ENCODE data around the gene MORN3.
"Not testable (repeated sequence)": the region's sequence is repeated elsewhere in the genome, so short reads cannot be mapped to it uniquely, and the experiment has no call there.

The MORN3 gene

DNA sequence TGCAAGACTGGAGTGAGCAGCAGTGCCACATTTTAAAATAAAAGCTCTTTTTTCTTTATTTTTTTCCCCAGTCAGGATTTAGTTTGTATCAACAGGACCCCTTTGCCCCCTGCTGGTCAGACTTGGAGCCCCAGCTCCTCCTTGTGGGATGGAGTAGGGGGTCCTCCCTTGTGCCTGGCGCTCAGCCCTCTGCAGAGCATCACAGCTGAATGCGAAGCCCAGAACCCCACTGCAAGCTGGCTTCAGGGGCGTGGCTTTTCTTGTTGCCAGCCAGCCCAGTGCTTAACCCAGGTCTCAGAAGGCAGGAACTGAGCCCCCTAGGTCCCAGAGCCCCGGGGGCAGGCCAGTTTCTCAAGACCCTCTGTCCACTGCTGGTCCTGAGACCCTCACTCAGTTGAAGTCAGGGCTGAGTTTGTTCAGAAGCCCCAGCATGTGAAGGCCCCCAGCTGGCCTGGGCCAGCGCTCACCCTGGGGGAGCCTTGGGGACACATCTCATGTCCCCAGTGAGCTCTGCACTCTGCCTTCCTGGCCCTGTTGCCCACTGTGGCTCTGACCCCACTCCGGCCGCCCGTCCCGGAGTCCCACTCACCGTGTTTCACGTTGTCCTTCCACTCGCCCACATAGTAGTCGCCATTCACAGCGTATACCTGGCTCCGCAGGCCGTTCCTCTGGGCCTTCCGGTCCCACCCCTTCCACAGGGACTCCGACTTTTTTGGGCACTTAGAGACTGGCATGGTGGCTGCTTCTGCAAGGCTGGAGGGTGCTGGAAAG, 519 bp downstream of the MORN3 start:
- peak; percentile 54 for ATAC-seq
- TF ChIP-seq ZNF70 (CRISPR knock-in tag; IDR thresholded peaks at IDR 0.05) (no peak), GLIS3 (CRISPR knock-in tag; IDR thresholded peaks at IDR 0.05) (no peak), OSR1 (CRISPR knock-in tag; IDR thresholded peaks at IDR 0.05) (no peak), TOX (CRISPR knock-in tag; IDR thresholded peaks at IDR 0.05; ENCODE audit: borderline replicate concordance) (no peak), RARB (CRISPR knock-in tag; IDR thresholded peaks at IDR 0.05) (no peak), ESRRG (CRISPR knock-in tag; IDR thresholded peaks at IDR 0.05) (no peak)
- TF ChIP-seq, protein P1, sequence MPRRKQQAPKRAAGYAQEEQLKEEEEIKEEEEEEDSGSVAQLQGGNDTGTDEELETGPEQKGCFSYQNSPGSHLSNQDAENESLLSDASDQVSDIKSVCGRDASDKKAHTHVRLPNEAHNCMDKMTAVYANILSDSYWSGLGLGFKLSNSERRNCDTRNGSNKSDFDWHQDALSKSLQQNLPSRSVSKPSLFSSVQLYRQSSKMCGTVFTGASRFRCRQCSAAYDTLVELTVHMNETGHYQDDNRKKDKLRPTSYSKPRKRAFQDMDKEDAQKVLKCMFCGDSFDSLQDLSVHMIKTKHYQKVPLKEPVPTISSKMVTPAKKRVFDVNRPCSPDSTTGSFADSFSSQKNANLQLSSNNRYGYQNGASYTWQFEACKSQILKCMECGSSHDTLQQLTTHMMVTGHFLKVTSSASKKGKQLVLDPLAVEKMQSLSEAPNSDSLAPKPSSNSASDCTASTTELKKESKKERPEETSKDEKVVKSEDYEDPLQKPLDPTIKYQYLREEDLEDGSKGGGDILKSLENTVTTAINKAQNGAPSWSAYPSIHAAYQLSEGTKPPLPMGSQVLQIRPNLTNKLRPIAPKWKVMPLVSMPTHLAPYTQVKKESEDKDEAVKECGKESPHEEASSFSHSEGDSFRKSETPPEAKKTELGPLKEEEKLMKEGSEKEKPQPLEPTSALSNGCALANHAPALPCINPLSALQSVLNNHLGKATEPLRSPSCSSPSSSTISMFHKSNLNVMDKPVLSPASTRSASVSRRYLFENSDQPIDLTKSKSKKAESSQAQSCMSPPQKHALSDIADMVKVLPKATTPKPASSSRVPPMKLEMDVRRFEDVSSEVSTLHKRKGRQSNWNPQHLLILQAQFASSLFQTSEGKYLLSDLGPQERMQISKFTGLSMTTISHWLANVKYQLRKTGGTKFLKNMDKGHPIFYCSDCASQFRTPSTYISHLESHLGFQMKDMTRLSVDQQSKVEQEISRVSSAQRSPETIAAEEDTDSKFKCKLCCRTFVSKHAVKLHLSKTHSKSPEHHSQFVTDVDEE (CRISPR knock-in tag; IDR thresholded peaks at IDR 0.05), result no peak

DNA sequence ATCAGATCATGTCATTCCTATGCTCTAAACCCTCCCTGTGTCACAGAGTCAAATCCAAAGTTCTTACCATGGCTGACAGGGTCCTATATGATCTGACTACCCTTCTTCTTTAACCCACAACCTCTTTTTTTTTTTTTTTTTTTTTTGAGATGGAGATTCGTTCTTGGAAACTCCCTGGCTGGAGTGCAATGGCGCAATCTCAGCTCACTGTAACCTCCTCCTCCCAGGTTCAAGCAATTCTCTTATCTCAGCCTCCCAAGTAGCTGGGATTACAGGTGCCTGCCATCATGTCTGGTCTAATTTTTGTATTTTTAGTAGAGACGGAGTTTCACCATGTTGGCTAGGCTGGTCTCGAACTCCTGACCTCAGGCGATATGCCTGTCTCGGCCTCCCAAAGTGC, 2.6 kb downstream of the MORN3 start:
- ATAC-seq, result not testable (repeated sequence)

DNA sequence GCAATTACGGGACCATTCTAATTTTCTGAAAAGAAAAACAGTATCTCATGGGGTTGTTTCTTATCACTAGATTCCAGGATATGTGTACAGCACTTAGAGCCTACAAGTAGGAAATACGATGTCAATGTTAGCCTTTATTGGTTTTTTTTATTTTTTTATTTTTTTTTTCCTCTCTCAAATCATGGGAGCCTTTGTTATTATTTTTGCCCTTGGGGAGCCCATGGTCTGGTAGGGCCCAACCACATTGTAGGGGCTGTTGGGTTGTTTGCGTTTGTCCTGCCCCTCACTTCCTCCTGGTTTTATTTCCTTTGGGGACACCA, 5.9 kb downstream of the MORN3 start:
- TF ChIP-seq, protein P2, sequence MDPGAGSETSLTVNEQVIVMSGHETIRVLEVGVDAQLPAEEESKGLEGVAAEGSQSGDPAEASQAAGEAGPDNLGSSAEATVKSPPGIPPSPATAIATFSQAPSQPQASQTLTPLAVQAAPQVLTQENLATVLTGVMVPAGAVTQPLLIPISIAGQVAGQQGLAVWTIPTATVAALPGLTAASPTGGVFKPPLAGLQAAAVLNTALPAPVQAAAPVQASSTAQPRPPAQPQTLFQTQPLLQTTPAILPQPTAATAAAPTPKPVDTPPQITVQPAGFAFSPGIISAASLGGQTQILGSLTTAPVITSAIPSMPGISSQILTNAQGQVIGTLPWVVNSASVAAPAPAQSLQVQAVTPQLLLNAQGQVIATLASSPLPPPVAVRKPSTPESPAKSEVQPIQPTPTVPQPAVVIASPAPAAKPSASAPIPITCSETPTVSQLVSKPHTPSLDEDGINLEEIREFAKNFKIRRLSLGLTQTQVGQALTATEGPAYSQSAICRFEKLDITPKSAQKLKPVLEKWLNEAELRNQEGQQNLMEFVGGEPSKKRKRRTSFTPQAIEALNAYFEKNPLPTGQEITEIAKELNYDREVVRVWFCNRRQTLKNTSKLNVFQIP (CRISPR knock-in tag; IDR thresholded peaks at IDR 0.05; ENCODE audit: borderline replicate concordance, low read depth), result no peak
- TF ChIP-seq BACH2 (CRISPR knock-in tag; IDR thresholded peaks at IDR 0.05; ENCODE audit: borderline replicate concordance), result no peak
- TF ChIP-seq ZNF8 (CRISPR knock-in tag; IDR thresholded peaks at IDR 0.05), result no peak
- no peak for TF ChIP-seq ZNF565 (CRISPR knock-in tag; conservative IDR thresholded peaks at IDR 0.05; ENCODE audit: low read depth)
- no peak for TF ChIP-seq TCF4 (CRISPR knock-in tag; IDR thresholded peaks at IDR 0.05; ENCODE audit: borderline replicate concordance)
- no peak for TF ChIP-seq ISL1 (CRISPR knock-in tag; IDR thresholded peaks at IDR 0.05)
- no peak for TF ChIP-seq CSDC2 (CRISPR knock-in tag; IDR thresholded peaks at IDR 0.05)
- ATAC-seq, result no peak

DNA sequence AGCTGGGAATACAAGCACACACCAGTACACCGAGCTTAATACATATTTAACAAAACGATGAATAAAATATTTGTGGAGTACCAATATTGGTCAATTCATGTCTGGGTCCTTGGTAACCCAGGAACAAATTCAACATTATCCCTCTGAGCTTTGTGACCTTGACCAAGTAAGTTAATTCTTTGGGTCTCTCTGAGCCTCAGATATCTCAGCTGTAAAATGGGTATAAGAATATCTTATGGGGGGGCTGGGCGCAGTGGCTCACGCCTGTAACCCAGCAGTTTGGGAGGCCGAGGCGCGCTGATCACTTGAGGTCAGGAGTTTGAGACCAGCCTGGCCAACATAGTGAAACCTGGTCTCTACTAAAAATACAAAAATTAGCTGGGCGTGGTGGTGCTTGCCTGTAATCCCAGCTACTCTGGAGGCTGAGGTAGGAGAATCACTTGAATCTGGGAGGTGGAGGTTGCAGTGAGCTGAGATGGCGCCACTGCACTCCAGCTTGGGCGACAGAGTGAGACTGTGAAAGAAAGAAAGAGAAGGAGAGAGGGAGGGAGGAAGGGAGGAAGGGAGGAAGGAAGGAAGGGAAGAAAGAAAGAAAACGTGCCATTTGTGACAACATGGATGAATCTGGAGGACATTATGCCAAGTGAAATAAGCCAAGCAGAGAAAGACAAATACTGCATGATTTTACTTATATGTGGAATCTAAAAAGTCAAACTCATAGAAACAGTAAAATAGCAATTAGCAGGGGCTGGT, 7.9 kb downstream of the MORN3 start:
- ATAC-seq, result not testable (repeated sequence)

DNA sequence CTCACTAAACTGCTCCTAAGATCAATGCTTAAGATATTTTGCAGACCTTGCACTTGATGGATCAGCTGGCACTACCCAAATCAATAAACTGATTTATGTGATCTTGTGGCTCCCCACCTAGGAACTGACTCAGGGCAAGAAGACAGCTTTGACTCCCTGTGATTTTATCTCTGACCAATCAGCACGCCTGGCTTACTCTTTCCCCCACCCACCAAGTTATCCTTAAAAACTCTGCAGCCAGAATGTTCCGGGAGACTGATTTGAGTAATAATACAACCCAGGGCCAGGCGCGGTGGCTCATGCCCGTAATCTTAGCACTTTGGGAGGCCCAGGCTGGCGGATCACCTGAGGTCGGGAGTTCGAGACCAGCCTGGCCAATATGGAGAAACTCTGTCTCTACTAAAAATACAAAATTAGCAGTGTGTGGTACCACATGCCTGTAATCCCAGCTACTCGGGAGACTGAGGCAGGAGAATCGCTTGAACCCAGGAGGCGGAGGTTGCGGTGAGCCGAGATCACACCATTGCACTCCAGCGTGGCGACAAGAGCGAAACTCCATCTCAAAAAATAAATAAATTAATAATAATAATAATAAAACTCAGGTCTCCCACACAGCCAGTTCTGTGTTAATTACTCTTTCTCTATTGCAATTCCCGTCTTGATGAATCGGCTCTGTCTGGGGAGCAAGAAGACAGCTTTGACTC, 12.0 kb downstream of the MORN3 start:
- no peak for TF ChIP-seq TCF4 (CRISPR knock-in tag; IDR thresholded peaks at IDR 0.05; ENCODE audit: borderline replicate concordance)
- ATAC-seq, result no peak

DNA sequence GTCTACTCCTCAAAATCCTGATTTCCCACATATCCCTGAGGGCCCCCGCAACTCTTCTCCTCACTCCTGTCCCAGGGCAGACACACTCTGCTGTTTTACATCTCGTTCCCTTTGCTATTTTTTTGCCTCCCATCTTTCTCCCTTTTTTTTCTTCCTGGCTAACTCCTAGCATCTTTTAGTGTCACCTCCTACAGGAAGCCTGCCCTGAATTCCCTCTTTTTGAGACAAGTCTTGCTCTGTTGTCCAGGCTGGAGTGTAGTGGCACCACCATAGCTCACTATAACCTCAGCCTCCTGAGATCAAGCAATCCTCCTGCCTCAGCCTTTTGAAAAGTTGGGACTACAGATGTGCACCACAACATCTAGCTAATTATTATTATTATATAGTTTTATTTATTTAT, 13.3 kb downstream of the MORN3 start:
- no peak for ATAC-seq
- no peak for TF ChIP-seq CSDC2 (CRISPR knock-in tag; IDR thresholded peaks at IDR 0.05)
- no peak for TF ChIP-seq TOX (CRISPR knock-in tag; IDR thresholded peaks at IDR 0.05; ENCODE audit: borderline replicate concordance)
- no peak for TF ChIP-seq ARNTL (CRISPR knock-in tag; IDR thresholded peaks at IDR 0.05; ENCODE audit: borderline replicate concordance, low read depth)
- TF ChIP-seq PPARA (CRISPR knock-in tag; IDR thresholded peaks at IDR 0.05; ENCODE audit: borderline replicate concordance), result no peak
- TF ChIP-seq, protein P1 (CRISPR knock-in tag; IDR thresholded peaks at IDR 0.05), result no peak
- no peak for TF ChIP-seq ZNF8 (CRISPR knock-in tag; IDR thresholded peaks at IDR 0.05)
- TF ChIP-seq, protein P2 (CRISPR knock-in tag; IDR thresholded peaks at IDR 0.05; ENCODE audit: borderline replicate concordance, low read depth), result no peak
- TF ChIP-seq, protein P3, sequence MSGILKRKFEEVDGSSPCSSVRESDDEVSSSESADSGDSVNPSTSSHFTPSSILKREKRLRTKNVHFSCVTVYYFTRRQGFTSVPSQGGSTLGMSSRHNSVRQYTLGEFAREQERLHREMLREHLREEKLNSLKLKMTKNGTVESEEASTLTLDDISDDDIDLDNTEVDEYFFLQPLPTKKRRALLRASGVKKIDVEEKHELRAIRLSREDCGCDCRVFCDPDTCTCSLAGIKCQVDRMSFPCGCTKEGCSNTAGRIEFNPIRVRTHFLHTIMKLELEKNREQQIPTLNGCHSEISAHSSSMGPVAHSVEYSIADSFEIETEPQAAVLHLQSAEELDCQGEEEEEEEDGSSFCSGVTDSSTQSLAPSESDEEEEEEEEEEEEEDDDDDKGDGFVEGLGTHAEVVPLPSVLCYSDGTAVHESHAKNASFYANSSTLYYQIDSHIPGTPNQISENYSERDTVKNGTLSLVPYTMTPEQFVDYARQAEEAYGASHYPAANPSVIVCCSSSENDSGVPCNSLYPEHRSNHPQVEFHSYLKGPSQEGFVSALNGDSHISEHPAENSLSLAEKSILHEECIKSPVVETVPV (CRISPR knock-in tag; IDR thresholded peaks at IDR 0.05), result no peak
- no peak for TF ChIP-seq ZNF565 (CRISPR knock-in tag; conservative IDR thresholded peaks at IDR 0.05; ENCODE audit: low read depth)
- TF ChIP-seq, protein P4, sequence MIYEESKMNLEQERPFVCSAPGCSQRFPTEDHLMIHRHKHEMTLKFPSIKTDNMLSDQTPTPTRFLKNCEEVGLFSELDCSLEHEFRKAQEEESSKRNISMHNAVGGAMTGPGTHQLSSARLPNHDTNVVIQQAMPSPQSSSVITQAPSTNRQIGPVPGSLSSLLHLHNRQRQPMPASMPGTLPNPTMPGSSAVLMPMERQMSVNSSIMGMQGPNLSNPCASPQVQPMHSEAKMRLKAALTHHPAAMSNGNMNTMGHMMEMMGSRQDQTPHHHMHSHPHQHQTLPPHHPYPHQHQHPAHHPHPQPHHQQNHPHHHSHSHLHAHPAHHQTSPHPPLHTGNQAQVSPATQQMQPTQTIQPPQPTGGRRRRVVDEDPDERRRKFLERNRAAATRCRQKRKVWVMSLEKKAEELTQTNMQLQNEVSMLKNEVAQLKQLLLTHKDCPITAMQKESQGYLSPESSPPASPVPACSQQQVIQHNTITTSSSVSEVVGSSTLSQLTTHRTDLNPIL (CRISPR knock-in tag; IDR thresholded peaks at IDR 0.05; ENCODE audit: low read depth), result no peak
